Type B pancreatic cell (in vitro differentiated cells): ENCODE measurements around the gene SPARCL1. TPM values are rescaled to one million over a fixed set of nuclear protein-coding genes. Genes with fewer than 3 reads are reported as not detected.
"Not testable (repeated sequence)": the region's sequence is repeated elsewhere in the genome, so short reads cannot be mapped to it uniquely, and the experiment has no call there.

Experiments
- DNase-seq: peaks from one replicate; pipeline ENCODE4 v3.0.0; 2021; ENCODE audit warnings: mixed read lengths; ENCODE audit not compliant: unreplicated experiment; ENCODE audit errors: extremely low spot score
- H3K27ac Mint-ChIP-seq: 2 replicates; pipeline ENCODE4 v1.8.0; 2021; ENCODE audit warnings: mild to moderate bottlenecking, mixed read lengths
- H3K27me3 Mint-ChIP-seq: 2 replicates; pipeline ENCODE4 v1.8.0; 2021; ENCODE audit warnings: mixed read lengths
- H3K36me3 Mint-ChIP-seq: 2 replicates; pipeline ENCODE4 v1.8.0; 2021; ENCODE audit warnings: mixed read lengths
- H3K4me1 Mint-ChIP-seq: one replicate; pipeline ENCODE4 v1.8.0; 2021; ENCODE audit warnings: mixed read lengths; ENCODE audit not compliant: unreplicated experiment
- H3K4me3 Mint-ChIP-seq: 2 replicates; pipeline ENCODE4 v1.8.0; 2021; ENCODE audit warnings: mild to moderate bottlenecking, mixed read lengths
- H3K9me3 Mint-ChIP-seq: 2 replicates; pipeline ENCODE4 v1.8.0; 2021; ENCODE audit warnings: mixed read lengths
- total RNA-seq: library from RNA; stranded (reverse); gene quantifications from 2 replicates; pipeline ENCODE4 v1.2.1, GENCODE V29; 2021; ENCODE audit warnings: low replicate concordance
- TF ChIP-seq, protein P1 (sequence below): fragments of 200-600 bp; sonication (generic); conservative IDR thresholded peaks from 2 replicates; pipeline ENCODE4 v1.5.0; 2021; ENCODE audit warnings: antibody characterized with exemption, mild to moderate bottlenecking

Gene SPARCL1
- total RNA-seq, 1 donor from 2014 or later = 11.2 TPM

DNA sequence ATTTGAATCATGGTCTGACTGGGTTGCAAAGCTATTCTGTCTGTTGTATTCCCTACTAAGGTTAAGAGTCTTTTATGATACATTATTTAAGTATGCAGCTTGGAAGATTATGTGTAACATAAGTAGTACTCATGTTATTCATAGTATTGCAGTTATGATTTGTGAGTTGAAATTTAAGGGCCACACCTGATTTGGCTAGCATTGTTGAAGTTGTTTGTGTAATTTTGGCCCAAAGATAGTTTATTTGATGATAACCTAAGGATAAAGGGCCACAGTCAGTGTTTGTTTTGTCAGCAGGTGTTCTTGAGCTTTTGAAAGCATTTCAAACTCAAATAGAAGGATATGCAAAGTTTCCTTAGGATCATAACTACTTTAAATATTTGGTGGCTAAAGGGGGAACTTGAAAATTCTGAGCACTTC is 67.9 kb downstream of the SPARCL1 start:
- Mint-ChIP-seq H3K27ac (no peak overlapping the region), H3K4me3 (no peak overlapping the region), H3K9me3 (peaks cover 6% of the 10 kb centered on the region), H3K36me3 (peaks cover 20% of the 10 kb centered on the region), H3K4me1 (peaks cover 1% of the 10 kb centered on the region), H3K27me3 (no peaks in the 10 kb centered on the region)
- DNase-seq = no peak
- TF ChIP-seq, protein P1, sequence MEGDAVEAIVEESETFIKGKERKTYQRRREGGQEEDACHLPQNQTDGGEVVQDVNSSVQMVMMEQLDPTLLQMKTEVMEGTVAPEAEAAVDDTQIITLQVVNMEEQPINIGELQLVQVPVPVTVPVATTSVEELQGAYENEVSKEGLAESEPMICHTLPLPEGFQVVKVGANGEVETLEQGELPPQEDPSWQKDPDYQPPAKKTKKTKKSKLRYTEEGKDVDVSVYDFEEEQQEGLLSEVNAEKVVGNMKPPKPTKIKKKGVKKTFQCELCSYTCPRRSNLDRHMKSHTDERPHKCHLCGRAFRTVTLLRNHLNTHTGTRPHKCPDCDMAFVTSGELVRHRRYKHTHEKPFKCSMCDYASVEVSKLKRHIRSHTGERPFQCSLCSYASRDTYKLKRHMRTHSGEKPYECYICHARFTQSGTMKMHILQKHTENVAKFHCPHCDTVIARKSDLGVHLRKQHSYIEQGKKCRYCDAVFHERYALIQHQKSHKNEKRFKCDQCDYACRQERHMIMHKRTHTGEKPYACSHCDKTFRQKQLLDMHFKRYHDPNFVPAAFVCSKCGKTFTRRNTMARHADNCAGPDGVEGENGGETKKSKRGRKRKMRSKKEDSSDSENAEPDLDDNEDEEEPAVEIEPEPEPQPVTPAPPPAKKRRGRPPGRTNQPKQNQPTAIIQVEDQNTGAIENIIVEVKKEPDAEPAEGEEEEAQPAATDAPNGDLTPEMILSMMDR = no peak

DNA sequence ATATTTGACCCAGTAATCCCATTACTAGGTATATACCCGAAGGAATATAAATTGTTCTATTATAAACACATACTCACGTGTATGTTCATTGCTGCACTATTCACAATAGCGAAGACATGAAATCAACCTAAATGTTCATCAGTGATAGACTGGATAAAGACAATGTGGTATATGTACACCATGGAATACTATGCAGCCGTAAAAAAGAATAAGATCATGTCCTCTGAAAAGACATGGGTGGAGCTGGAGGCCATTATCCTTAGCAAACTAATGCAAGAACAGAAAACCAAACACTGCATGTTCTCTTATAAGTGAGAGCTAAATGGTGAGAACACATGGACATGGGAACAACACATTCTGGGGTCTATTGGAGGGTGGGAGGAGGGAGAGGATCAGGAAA is 70.3 kb downstream of the SPARCL1 start:
- peaks cover 6% of the 10 kb centered on the region for H3K9me3 Mint-ChIP-seq
- no peak overlapping the region for H3K27ac Mint-ChIP-seq
- TF ChIP-seq, protein P1 = no peak
- DNase-seq = no peak
- no peak overlapping the region for H3K4me3 Mint-ChIP-seq
- H3K4me1 Mint-ChIP-seq = peaks cover 7% of the 10 kb centered on the region
- peaks cover 20% of the 10 kb centered on the region for H3K36me3 Mint-ChIP-seq
- no peaks in the 10 kb centered on the region for H3K27me3 Mint-ChIP-seq

DNA sequence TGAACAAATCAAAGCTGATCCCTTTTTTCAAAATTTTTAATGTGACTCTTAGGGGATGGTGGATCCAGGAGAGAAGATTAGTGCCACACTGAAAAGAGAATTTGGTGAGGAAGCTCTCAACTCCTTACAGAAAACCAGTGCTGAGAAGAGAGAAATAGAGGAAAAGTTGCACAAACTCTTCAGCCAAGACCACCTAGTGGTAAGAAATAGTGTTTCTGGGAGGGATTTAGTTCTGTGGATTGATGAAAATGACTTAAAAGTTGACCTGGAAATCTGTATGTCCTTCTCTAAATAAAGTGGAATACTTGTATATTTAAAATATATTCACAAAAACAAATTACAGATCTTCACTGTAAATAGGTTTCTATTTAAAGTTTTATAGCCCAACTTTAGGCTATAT is 77.6 kb downstream of the SPARCL1 start:
- H3K36me3 Mint-ChIP-seq = peaks cover 8% of the 10 kb centered on the region
- no peak overlapping the region for H3K27ac Mint-ChIP-seq
- no peaks in the 10 kb centered on the region for H3K27me3 Mint-ChIP-seq
- no peaks in the 10 kb centered on the region for H3K9me3 Mint-ChIP-seq
- TF ChIP-seq, protein P1 = peak; percentile 56
- H3K4me3 Mint-ChIP-seq = no peak overlapping the region
- peaks cover 7% of the 10 kb centered on the region for H3K4me1 Mint-ChIP-seq
- no peak for DNase-seq

DNA sequence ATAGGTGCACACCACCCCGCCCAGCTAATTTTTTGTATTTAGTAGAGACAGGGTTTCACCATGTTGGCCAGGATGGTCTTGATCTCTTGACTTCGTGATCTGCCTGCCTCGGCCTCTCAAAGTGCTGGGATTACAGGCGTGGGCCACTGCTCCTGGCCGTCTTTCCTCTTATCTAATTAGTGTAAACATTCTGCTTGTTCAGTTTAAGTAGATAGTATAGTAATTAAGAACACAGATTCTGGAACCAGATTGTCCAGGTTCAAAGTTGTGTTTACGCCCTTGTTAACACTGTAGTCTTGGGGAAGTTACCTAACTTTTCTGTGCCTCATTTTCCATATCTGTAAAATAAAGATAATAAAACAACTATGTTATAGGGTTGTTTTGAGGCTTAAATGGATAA is 82.8 kb downstream of the SPARCL1 start:
- H3K9me3 Mint-ChIP-seq, DNase-seq: not testable (repeated sequence)
- peaks cover 21% of the 10 kb centered on the region for H3K36me3 Mint-ChIP-seq

DNA sequence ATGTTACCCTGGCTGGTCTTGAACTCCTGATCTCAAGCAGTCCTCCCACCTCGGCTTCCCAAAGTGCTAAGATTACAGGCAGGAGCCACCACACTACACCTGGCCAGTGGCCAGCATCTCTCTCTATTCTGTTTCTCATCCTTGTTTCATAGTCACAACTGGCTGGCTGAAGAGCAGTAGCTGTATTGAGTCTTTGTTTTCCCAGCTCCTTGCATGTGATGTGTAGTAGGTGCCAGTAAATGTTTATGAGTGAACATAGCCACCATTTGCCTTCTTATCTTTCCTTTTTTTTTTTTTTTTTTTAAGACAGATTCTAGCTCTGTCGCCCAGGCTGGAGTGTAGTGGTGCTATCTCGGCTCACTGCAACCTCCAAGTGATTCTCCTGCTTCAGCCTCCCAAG is 83.2 kb downstream of the SPARCL1 start:
- no peak for DNase-seq
- TF ChIP-seq, protein P1 = no peak
- H3K27me3 Mint-ChIP-seq = no peaks in the 10 kb centered on the region
- no peak overlapping the region for H3K27ac Mint-ChIP-seq
- H3K9me3 Mint-ChIP-seq = no peaks in the 10 kb centered on the region
- no peak overlapping the region for H3K4me3 Mint-ChIP-seq
- peaks cover 19% of the 10 kb centered on the region for H3K36me3 Mint-ChIP-seq
- H3K4me1 Mint-ChIP-seq = no peaks in the 10 kb centered on the region

More for the DNA sequence above, 82.8 kb downstream of the SPARCL1 start:
- H3K27ac Mint-ChIP-seq, H3K4me3 Mint-ChIP-seq, H3K4me1 Mint-ChIP-seq, H3K27me3 Mint-ChIP-seq: not testable (repeated sequence)

DNA sequence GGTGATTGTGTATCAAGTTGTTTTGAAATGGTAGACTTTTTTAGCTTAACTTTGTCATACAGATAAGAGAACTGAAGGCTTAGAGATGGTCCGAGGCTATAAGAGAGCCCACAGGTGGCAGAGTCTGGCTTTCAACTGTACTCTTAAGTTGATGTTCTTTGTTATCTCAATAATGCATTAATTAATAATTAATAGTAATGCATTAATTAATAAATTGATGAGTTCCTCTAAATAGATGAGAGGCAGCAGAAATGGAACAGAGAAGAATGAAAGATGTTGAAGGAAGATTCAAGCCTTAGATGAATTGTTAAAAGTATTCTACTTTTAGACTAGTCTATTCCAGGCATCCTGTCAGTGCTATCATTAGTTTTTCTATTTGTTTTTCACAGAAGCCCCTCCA is 84.4 kb downstream of the SPARCL1 start:
- Mint-ChIP-seq H3K27me3 (no peaks in the 10 kb centered on the region), H3K4me3 (no peak overlapping the region), H3K27ac (no peak overlapping the region), H3K36me3 (peaks cover 17% of the 10 kb centered on the region), H3K4me1 (no peaks in the 10 kb centered on the region), H3K9me3 (no peaks in the 10 kb centered on the region)
- DNase-seq = no peak
- TF ChIP-seq, protein P1 = no peak
